Measurements from ENCODE around the gene SENP6. TPM values are rescaled to one million over a fixed set of nuclear protein-coding genes. Genes with fewer than 3 reads are reported as not detected.

Gene SENP6
- total and polyA plus RNA-seq, 4 donors: 12.2 to 42.3 (median 26.8) TPM

DNA sequence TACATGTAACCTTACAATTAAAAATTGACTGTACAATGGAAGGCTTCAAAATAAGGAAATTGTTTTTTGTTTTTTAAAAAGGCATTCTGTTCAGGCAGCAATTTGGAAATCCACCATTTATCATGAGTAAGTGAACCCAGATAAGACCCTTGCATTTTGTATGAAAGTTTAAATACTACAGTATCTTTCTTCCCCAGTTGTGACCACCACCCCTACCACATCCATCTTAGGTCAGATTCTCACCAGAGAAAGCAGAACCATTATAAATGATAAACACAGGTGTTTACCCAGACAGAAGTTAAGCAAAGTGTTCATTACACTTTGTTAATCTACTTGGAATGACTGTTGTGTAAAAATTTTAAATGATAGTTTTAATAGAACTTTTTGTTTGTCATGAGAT lies 20.2 kb downstream of the SENP6 start:
- no peak for DNase-seq (ENCODE audit: low spot score)
- Histone ChIP-seq H3K9me3 (ENCODE audit: control insufficient read depth in 4 of 4, low read length in 3 of 4) (no peaks in the 10 kb centered on the region), H3K9ac (ENCODE audit: low read depth in 1 of 2, low read length in 2 of 2) (no peak overlapping the region), H3K4me1 (ENCODE audit: control insufficient read depth in 4 of 4, insufficient read depth in 4 of 4, low read length in 3 of 4) (peaks cover 5 to 39% (median 9%) of the 10 kb centered on the region in 4 donors), H3K4me3 (ENCODE audit: low read depth in 1 of 3, low read length in 3 of 3) (no peak overlapping the region), H3K27ac (ENCODE audit: low read depth in 1 of 2, low read length in 2 of 2) (no peak overlapping the region), H3K36me3 (ENCODE audit: control insufficient read depth in 4 of 4, insufficient read depth in 3 of 4, low read depth in 1 of 4, low read length in 3 of 4) (no peaks in the 10 kb centered on the region), H3K27me3 (ENCODE audit: control insufficient read depth in 4 of 4, insufficient read depth in 4 of 4, low read length in 3 of 4) (no peaks in the 10 kb centered on the region)
- TF ChIP-seq, protein P1, sequence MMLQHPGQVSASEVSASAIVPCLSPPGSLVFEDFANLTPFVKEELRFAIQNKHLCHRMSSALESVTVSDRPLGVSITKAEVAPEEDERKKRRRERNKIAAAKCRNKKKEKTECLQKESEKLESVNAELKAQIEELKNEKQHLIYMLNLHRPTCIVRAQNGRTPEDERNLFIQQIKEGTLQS (IDR thresholded peaks at IDR 0.05): no peak
- TF ChIP-seq, protein P2, sequence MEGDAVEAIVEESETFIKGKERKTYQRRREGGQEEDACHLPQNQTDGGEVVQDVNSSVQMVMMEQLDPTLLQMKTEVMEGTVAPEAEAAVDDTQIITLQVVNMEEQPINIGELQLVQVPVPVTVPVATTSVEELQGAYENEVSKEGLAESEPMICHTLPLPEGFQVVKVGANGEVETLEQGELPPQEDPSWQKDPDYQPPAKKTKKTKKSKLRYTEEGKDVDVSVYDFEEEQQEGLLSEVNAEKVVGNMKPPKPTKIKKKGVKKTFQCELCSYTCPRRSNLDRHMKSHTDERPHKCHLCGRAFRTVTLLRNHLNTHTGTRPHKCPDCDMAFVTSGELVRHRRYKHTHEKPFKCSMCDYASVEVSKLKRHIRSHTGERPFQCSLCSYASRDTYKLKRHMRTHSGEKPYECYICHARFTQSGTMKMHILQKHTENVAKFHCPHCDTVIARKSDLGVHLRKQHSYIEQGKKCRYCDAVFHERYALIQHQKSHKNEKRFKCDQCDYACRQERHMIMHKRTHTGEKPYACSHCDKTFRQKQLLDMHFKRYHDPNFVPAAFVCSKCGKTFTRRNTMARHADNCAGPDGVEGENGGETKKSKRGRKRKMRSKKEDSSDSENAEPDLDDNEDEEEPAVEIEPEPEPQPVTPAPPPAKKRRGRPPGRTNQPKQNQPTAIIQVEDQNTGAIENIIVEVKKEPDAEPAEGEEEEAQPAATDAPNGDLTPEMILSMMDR (IDR thresholded peaks at IDR 0.05; ENCODE audit: low read depth, low read length, missing input control): no peak
- no peak for TF ChIP-seq YY1 (IDR thresholded peaks at IDR 0.05)
- TF ChIP-seq SP1 (IDR thresholded peaks at IDR 0.05): no peak
- no peak for TF ChIP-seq GABPA (IDR thresholded peaks at IDR 0.05 in 1 of 2, conservative IDR thresholded peaks at IDR 0.05 in 1 of 2)
- no peak for TF ChIP-seq RAD21 (IDR thresholded peaks at IDR 0.05)
- no peak for TF ChIP-seq RXRA (IDR thresholded peaks at IDR 0.05)

DNA sequence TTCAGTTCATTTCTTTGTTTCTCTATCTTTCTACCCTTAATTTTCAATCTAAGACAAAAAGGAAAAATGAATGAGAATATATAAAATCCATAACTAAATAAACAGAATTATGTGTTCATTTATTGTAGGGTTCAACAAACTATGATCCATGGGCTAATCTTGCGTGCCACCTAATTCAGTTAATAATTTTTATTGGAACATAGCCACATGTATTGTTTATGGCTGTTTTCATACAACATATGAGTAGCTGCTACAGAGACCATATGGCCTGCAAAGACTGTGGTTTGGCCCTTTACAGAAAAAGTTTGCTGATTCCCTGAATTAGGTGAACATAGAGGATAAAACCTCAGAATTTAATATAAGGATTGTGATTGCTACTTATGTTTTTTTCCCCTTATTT lies 21.8 kb downstream of the SENP6 start:
- no peak for DNase-seq (ENCODE audit: low spot score)
- Histone ChIP-seq H3K4me1 (ENCODE audit: control insufficient read depth in 4 of 4, insufficient read depth in 4 of 4, low read length in 3 of 4) (peaks cover 5 to 33% (median 8%) of the 10 kb centered on the region in 4 donors), H3K36me3 (ENCODE audit: control insufficient read depth in 4 of 4, insufficient read depth in 3 of 4, low read depth in 1 of 4, low read length in 3 of 4) (peaks cover 0 to 6% (median under 1%) of the 10 kb centered on the region in 4 donors), H3K27me3 (ENCODE audit: control insufficient read depth in 4 of 4, insufficient read depth in 4 of 4, low read length in 3 of 4) (no peaks in the 10 kb centered on the region), H3K27ac (ENCODE audit: low read depth in 1 of 2, low read length in 2 of 2) (no peak overlapping the region), H3K9ac (ENCODE audit: low read depth in 1 of 2, low read length in 2 of 2) (no peak overlapping the region), H3K4me3 (ENCODE audit: low read depth in 1 of 3, low read length in 3 of 3) (no peak overlapping the region), H3K9me3 (ENCODE audit: control insufficient read depth in 4 of 4, low read length in 3 of 4) (no peaks in the 10 kb centered on the region)
- WGBS: 95% methylated on average over 1 of the region's 1 CpG
- TF ChIP-seq YY1 (IDR thresholded peaks at IDR 0.05): no peak
- TF ChIP-seq, protein P3, sequence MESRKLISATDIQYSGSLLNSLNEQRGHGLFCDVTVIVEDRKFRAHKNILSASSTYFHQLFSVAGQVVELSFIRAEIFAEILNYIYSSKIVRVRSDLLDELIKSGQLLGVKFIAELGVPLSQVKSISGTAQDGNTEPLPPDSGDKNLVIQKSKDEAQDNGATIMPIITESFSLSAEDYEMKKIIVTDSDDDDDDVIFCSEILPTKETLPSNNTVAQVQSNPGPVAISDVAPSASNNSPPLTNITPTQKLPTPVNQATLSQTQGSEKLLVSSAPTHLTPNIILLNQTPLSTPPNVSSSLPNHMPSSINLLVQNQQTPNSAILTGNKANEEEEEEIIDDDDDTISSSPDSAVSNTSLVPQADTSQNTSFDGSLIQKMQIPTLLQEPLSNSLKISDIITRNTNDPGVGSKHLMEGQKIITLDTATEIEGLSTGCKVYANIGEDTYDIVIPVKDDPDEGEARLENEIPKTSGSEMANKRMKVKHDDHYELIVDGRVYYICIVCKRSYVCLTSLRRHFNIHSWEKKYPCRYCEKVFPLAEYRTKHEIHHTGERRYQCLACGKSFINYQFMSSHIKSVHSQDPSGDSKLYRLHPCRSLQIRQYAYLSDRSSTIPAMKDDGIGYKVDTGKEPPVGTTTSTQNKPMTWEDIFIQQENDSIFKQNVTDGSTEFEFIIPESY (IDR thresholded peaks at IDR 0.05): no peak
- no peak for TF ChIP-seq EGR1 (IDR thresholded peaks at IDR 0.05; ENCODE audit: low read depth in 2 of 2)
- TF ChIP-seq, protein P4, sequence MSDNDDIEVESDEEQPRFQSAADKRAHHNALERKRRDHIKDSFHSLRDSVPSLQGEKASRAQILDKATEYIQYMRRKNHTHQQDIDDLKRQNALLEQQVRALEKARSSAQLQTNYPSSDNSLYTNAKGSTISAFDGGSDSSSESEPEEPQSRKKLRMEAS (IDR thresholded peaks at IDR 0.05): no peak
- TF ChIP-seq RXRA (IDR thresholded peaks at IDR 0.05): no peak
- TF ChIP-seq SP1 (IDR thresholded peaks at IDR 0.05): no peak
- TF ChIP-seq, protein P2 (IDR thresholded peaks at IDR 0.05; ENCODE audit: low read depth, low read length, missing input control): no peak
- TF ChIP-seq, protein P1 (IDR thresholded peaks at IDR 0.05): no peak
- TF ChIP-seq, protein P5, sequence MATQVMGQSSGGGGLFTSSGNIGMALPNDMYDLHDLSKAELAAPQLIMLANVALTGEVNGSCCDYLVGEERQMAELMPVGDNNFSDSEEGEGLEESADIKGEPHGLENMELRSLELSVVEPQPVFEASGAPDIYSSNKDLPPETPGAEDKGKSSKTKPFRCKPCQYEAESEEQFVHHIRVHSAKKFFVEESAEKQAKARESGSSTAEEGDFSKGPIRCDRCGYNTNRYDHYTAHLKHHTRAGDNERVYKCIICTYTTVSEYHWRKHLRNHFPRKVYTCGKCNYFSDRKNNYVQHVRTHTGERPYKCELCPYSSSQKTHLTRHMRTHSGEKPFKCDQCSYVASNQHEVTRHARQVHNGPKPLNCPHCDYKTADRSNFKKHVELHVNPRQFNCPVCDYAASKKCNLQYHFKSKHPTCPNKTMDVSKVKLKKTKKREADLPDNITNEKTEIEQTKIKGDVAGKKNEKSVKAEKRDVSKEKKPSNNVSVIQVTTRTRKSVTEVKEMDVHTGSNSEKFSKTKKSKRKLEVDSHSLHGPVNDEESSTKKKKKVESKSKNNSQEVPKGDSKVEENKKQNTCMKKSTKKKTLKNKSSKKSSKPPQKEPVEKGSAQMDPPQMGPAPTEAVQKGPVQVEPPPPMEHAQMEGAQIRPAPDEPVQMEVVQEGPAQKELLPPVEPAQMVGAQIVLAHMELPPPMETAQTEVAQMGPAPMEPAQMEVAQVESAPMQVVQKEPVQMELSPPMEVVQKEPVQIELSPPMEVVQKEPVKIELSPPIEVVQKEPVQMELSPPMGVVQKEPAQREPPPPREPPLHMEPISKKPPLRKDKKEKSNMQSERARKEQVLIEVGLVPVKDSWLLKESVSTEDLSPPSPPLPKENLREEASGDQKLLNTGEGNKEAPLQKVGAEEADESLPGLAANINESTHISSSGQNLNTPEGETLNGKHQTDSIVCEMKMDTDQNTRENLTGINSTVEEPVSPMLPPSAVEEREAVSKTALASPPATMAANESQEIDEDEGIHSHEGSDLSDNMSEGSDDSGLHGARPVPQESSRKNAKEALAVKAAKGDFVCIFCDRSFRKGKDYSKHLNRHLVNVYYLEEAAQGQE (IDR thresholded peaks at IDR 0.05): no peak
- TF ChIP-seq TAF1 (conservative IDR thresholded peaks at IDR 0.05): no peak
- no peak for TF ChIP-seq GABPA (IDR thresholded peaks at IDR 0.05 in 1 of 2, conservative IDR thresholded peaks at IDR 0.05 in 1 of 2)

Data from liver (tissue), 9 donors.